Suppressor macrophage treated with lipopolysaccharide for 1 hour (primary cell): Measurements from ENCODE around the gene NGFR.
"Not testable (repeated sequence)": the region's sequence is repeated elsewhere in the genome, so short reads cannot be mapped to it uniquely, and the experiment has no call there.

Experiments used
- DNase-seq, 3 donors: peaks; one replicate each; pipeline ENCODE4 v3.0.0-alpha.2; 2020 to 2022

Gene NGFR

GRCh38 chr17:49496867-49497147 lies 1.7 kb downstream of the NGFR start:
- DNase-seq = no peak

DNA sequence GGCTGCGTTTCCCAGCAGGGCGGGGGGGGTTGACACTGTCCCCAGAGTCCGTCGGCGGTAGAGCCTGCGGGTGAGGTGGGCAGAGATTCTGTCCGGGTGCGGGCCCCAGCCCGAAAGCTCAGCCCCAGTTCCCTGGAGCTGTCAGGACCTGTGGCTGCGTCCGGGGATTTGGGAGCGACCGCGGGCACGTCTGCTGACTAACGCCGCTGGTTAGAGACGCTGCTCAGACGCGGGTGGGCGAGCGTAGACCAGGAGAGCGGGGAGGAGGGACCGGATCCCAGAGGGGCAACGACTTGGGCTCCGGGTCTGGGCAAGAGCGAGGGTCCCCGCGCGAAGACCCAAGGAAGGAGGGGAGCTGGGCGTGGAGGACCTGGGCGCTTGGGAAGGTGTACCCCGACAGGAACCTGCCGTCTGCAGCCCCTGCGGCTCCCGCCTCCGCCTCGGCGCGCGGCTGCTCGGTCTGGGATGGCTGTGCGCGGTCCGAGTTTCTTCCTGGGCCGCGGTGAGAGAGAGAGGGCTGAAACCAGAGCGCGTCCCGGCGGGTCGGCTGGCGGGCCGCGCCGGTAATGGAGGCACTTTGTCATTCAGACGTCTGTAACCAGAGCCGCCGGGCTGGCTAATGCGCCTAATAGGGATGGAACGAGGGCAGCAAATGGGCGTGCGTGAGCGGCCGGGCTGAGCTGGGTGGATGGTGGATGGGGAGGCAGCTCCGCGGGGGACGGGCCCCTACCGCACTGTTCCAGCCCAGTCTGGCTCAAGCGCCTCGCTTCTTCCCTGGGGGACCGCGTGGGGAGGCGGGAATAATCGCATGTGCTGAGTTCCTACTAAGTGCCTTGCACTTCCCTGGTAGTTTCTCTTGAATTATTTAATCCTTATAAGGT lies 2.3 kb downstream of the NGFR start:
- DNase-seq = peak in 2 of 3 donors; percentile 33 to 35

- DNase-seq = no peak
These were observed 3.0 kb downstream of the NGFR start for GRCh38 chr17:49498029-49498615.

DNA sequence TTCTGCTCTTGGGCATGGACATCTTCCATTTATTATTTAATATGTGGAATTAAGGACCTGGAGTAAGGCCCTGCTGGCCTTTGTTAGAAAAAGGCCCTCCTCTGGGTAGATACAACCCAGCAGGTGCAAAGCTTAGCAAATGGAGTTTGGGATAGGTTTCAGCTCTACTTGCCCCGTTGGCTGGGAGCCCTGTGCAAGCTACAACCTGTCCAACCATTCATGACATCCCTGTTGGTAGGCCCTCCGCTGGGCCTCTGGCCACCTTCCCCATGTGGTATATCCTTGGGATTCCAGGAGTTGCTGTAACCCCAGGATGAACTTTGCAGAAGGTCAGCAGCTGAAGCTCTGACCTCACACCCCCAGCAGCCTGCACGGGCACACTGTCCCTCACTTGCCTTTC lies 6.4 kb downstream of the NGFR start:
- DNase-seq = no peak

GRCh38 chr17:49502254-49502653 lies 7.2 kb downstream of the NGFR start:
- peak; percentile 57 to 70 (median 58) for DNase-seq

- DNase-seq = not testable (repeated sequence)
These were observed 7.6 kb downstream of the NGFR start for GRCh38 chr17:49502680-49503079.

DNA sequence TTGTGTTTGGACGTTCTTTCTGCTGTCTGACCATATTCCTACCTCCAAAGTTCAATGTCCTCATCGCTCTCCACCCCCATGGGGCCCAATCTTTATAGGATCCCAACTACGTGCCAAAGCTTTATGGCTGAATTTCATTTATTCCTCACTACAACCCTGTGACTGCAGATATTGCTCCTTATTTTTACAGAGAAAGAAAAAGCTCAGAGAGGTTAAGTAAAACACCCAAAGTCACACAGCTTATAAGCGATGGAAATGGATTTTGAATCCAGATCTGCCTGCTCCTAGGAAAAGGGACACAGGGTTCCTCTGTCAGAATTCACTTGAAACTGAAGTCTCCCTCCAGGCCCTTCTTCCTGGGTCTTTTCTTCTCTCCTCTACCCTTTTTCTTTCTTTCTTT lies 9.3 kb downstream of the NGFR start:
- DNase-seq = no peak

DNA sequence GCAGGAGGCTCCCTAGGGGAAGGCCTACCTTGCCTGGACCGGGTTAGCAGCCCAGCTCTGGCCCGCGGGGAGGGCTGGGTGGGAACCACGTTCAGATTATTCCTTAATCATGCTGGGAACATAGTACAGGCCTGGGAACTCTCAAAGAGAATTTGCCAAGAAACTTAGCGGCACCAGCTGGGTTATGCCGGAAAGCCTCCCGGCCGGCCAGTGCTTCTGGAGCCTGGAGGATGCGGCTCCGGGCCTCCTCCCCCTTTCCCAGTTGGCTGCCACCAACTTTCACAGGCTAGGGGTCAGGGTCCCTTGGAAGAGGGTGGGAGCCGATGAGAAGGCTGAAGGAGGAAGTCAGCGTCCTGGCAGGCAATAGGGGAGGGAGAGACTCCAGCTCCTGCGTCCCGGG lies 10.8 kb downstream of the NGFR start:
- no peak for DNase-seq

DNA sequence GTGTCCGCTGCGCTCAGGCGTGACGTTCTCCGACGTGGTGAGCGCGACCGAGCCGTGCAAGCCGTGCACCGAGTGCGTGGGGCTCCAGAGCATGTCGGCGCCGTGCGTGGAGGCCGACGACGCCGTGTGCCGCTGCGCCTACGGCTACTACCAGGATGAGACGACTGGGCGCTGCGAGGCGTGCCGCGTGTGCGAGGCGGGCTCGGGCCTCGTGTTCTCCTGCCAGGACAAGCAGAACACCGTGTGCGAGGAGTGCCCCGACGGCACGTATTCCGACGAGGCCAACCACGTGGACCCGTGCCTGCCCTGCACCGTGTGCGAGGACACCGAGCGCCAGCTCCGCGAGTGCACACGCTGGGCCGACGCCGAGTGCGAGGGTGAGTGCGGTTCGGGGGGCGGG lies 11.2 kb downstream of the NGFR start:
- no peak for DNase-seq

DNA sequence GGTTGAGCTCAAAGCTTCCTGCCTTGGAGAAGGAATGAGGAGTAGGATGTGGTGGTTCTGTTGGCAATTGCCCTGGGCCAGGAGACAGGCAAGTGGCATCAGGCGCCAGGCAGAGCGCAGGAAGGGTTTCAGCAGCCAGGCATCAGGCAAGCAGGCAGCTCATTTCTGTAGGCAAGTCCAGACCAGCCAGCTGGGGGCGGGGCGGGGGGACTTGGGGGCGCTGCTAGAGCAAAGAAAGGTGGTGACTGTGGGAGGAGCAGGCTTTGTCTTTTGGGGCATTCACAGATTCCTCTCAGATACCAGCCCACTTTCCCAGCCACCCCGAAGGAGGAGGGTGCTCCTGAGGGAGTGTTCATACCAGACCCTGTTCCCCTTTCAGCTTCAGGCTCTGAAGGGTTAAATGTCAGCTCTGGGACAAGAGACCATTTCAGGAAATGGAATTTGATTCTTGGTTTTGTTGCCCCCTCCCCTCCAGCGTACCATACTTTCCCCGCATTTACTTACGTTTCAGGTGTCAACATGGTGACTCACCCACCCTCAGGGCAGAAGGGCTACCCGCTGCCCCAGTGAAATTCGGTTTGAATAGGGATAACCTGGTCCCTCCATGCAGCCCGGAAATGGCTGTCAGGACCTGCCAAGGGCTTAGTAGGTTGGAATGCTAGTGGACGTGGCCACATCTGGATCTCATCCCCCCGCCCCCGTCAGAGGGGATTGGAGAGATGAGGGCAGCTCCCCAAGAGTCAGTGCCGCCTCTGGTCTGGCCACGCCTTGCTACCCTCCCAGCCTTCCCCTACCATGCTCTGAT lies 13.2 kb downstream of the NGFR start:
- no peak for DNase-seq

- no peak for DNase-seq
These were observed 13.9 kb downstream of the NGFR start for GRCh38 chr17:49508866-49509587.

DNA sequence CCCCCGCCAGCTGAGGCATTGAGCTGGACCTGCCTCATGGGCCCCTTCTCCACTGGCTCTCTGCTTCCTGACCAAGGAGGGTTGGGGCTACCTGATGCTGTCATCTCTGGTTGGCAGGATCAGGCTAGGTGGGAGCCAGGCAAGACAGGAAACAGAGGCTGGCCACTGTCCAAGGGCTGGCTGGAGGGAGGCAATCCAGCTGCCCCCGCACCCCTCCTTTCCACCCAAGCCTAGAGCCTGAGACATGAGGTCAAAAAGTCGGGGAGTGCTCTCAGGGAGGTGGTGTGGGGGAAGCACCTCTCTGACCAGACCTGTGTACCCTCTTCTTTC lies 14.5 kb downstream of the NGFR start:
- DNase-seq = no peak

DNA sequence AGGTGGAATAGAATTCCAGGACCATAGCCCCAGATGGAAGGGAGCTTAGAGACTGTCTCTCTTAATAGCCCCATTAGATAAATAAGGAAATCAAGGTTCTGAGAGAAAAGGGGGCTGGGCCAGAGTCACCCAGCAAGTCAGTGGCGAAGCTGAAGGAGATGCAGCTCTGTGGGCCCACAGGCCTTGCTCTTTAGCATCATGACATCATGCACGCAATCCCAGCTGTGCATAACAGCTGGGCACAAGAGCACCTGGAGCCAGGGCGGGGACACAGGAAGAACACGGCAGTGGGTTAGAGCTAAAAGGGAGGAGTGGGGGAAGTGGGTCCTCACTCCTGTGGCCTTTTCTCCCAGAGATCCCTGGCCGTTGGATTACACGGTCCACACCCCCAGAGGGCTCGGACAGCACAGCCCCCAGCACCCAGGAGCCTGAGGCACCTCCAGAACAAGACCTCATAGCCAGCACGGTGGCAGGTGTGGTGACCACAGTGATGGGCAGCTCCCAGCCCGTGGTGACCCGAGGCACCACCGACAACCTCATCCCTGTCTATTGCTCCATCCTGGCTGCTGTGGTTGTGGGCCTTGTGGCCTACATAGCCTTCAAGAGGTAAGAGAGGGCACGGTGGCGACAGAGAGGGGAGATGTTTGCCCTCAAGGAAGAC lies 15.1 kb downstream of the NGFR start:
- DNase-seq = no peak

DNA sequence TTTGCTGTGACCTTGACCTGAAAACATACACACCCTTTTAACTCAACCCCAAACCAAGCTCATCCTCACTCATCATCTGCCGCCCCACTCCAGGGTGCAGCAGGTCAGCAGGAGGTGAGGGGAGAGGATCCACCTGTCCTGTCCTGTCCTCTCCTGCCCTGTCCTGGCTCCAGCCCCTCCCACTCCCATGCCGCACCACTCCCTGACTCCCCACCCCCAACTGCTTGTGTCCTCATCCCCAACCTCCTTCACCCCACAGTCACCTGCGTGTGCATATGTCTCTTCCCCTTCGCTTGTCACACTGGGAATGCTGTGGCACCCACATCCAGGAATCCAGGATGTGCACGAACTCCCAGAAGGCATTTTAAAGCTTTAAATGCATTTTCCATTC lies 15.6 kb downstream of the NGFR start:
- no peak for DNase-seq

DNA sequence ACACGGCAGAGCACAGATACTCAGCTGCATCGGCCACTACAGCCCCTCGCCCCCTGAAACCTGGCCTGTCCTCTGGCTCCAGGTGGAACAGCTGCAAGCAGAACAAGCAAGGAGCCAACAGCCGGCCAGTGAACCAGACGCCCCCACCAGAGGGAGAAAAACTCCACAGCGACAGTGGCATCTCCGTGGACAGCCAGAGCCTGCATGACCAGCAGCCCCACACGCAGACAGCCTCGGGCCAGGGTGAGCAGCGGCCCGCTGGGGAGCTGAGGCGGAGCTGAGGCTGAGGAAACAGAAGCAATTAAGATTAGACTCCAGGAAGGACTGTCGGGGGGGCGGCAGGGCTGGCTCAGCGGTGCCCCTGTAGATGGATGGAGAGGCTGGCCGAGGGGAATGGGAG lies 16.7 kb downstream of the NGFR start:
- DNase-seq = no peak

DNA sequence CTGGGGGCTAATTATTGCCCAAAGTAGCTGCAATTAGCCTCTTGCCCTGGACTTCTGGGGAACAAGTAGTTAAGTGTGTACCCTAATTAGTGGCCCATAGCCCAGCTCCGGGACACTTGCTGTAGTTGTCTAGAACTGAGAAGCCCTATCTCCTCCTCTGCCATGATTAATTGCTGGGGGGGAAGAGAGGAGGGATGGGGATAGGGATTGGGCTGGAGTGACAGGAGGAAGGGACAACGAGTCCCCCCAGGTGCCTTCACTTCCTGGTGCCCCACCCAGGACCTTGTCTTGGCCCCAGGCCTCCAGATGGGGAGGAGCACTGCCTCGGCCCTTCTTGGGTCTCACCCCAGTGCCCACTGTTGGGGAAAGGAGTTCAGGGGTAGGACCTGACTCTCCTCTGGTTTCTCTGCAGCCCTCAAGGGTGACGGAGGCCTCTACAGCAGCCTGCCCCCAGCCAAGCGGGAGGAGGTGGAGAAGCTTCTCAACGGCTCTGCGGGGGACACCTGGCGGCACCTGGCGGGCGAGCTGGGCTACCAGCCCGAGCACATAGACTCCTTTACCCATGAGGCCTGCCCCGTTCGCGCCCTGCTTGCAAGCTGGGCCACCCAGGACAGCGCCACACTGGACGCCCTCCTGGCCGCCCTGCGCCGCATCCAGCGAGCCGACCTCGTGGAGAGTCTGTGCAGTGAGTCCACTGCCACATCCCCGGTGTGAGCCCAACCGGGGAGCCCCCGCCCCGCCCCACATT lies 17.4 kb downstream of the NGFR start:
- DNase-seq = no peak

DNA sequence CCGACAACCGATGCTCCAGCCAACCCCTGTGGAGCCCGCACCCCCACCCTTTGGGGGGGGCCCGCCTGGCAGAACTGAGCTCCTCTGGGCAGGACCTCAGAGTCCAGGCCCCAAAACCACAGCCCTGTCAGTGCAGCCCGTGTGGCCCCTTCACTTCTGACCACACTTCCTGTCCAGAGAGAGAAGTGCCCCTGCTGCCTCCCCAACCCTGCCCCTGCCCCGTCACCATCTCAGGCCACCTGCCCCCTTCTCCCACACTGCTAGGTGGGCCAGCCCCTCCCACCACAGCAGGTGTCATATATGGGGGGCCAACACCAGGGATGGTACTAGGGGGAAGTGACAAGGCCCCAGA lies 17.9 kb downstream of the NGFR start:
- no peak for DNase-seq

DNA sequence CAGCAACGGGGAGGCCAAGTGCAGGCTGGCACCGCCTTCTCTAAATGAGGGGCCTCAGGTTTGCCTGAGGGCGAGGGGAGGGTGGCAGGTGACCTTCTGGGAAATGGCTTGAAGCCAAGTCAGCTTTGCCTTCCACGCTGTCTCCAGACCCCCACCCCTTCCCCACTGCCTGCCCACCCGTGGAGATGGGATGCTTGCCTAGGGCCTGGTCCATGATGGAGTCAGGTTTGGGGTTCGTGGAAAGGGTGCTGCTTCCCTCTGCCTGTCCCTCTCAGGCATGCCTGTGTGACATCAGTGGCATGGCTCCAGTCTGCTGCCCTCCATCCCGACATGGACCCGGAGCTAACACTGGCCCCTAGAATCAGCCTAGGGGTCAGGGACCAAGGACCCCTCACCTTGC lies 18.5 kb downstream of the NGFR start:
- no peak for DNase-seq

GRCh38 chr17:49514071-49514721 lies 19.1 kb downstream of the NGFR start:
- DNase-seq = peak; percentile 24 to 51 (median 34)

- DNase-seq = peak; percentile 87 to 93 (median 89)
These were observed 20.2 kb downstream of the NGFR start for GRCh38 chr17:49515196-49515770.

GRCh38 chr17:49516180-49516579 lies 21.1 kb downstream of the NGFR start:
- no peak for DNase-seq
